H1 (cell line): Measurements from ENCODE around the gene NONO. TPM values are rescaled to one million over a fixed set of nuclear protein-coding genes. Genes with fewer than 3 reads are reported as not detected.

Experiments
- CBX5 ChIP-seq: fragments of 300-800, 300-1000 bp; sonication (generic); IDR thresholded peaks from 2 replicates; pipeline ENCODE4 v1.7.1; 2016; ENCODE audit warnings: antibody characterized with exemption, low read length, low read depth
- TBP ChIP-seq: IDR thresholded peaks from 2 replicates; pipeline ENCODE4 v1.6.1; 2011; ENCODE audit warnings: low read depth, low read length, improper control_type of control experiment
- polyA plus RNA-seq, 7 experiments: library from polyadenylated mRNA; depleted of rRNA in 3 of 7; stranded (reverse) in 5 of 7; unstranded in 2 of 7; fragments of >200 nt in 5 of 7; fragments of 200-250 nt in 2 of 7; gene quantifications; 1 replicate in 5 of 7; 2 replicates in 1 of 7; 4 replicates in 1 of 7; pipeline versions ENCODE4 v1.2.1 to v1.2.3, GENCODE V29; 2011 to 2013; ENCODE audit warnings: missing spikeins in 2 of 7, mixed read lengths in 2 of 7
- total RNA-seq: library from RNA; stranded (reverse); fragmentation: NEBNext Ultra II Directional; extraction: Animal tissue kit (Norgen Biotek cat#: 25700); gene quantifications from 2 replicates; pipeline ENCODE4 v1.2.1, GENCODE V29; 2021
- TF ChIP-seq, protein P1 (sequence below), 3 experiments: IDR thresholded peaks; 1 replicate in 2 of 3; 2 replicates in 1 of 3; pipeline versions ENCODE4 v1.5.1 to v1.6.1; 2011; ENCODE audit warnings: low read length in 3 of 3, mild to moderate bottlenecking in 3 of 3, inconsistent platforms in 2 of 3, low read depth in 1 of 3, moderate library complexity in 1 of 3; ENCODE audit not compliant: insufficient read depth in 1 of 3; ENCODE audit errors: control extremely low read depth in 1 of 3

NONO gene
- total and polyA plus RNA-seq, 2 of the 8 experiments (the other 6 are each of a cell fraction or from before 2014, with no cell fraction given): 641 to 728 TPM

DNA sequence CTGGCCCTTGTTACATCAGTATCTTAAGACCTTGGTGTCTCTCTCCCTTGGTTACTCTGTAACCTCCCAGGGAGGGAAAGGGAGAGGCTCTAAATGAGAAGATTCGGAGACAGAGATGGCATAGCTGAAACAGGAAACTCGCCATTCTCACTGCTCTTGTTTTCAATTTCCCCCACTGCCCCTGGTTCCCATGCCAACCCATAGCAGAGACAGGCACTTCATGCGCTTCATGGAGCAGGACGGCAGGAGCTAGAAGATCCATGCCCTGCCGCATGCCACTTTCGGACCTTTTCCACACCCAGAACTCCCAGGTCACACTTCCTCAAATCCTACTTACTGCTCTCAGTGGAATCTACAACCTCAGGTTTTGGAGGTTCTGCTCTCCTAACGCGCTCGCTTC lies 32.6 kb upstream of the NONO start (continued):
- TF ChIP-seq, protein P1, sequence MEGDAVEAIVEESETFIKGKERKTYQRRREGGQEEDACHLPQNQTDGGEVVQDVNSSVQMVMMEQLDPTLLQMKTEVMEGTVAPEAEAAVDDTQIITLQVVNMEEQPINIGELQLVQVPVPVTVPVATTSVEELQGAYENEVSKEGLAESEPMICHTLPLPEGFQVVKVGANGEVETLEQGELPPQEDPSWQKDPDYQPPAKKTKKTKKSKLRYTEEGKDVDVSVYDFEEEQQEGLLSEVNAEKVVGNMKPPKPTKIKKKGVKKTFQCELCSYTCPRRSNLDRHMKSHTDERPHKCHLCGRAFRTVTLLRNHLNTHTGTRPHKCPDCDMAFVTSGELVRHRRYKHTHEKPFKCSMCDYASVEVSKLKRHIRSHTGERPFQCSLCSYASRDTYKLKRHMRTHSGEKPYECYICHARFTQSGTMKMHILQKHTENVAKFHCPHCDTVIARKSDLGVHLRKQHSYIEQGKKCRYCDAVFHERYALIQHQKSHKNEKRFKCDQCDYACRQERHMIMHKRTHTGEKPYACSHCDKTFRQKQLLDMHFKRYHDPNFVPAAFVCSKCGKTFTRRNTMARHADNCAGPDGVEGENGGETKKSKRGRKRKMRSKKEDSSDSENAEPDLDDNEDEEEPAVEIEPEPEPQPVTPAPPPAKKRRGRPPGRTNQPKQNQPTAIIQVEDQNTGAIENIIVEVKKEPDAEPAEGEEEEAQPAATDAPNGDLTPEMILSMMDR (IDR thresholded peaks at IDR 0.05; ENCODE audit: control extremely low read depth in 1 of 3, insufficient read depth in 1 of 3, low read depth in 1 of 3, low read length in 3 of 3): no peak
- TF ChIP-seq CBX5 (no peak), TBP (no peak)
